AML-193 (cell line): ENCODE measurements around the gene KRT14.
"Not testable (repeated sequence)": the region's sequence is repeated elsewhere in the genome, so short reads cannot be mapped to it uniquely, and the experiment has no call there.

Source experiments
- DNase-seq, 2 experiments: peaks; one replicate each; lab custom pipeline; 2025; lab: John Stamatoyannopoulos, UW

The KRT14 gene

GRCh38 chr17:41586863-41587495 is at the start of gene KRT14:
TSS of gene KRT14 (minus strand) at chr17:41586895. CDS start at chr17:41586834, 61 bp downstream.
- DNase-seq = no peak

GRCh38 chr17:41635121-41636097 is 48.7 kb upstream of the KRT14 start:
- no peak for DNase-seq

- no peak for DNase-seq
Observed at GRCh38 chr17:41634639-41635038, 47.9 kb upstream of the KRT14 start.

- no peak for DNase-seq
Observed at GRCh38 chr17:41633556-41634199, 47.0 kb upstream of the KRT14 start.

- DNase-seq = no peak
Observed at GRCh38 chr17:41632482-41633105, 45.9 kb upstream of the KRT14 start.

- DNase-seq = no peak
Observed at GRCh38 chr17:41631898-41632285, 45.2 kb upstream of the KRT14 start.

- DNase-seq = no peak
Observed at GRCh38 chr17:41631025-41631897, 44.6 kb upstream of the KRT14 start.

- DNase-seq = no peak
Observed at GRCh38 chr17:41629826-41630670, 43.4 kb upstream of the KRT14 start.

- DNase-seq = no peak
Observed at GRCh38 chr17:41629316-41629715, 42.6 kb upstream of the KRT14 start.

GRCh38 chr17:41628621-41629255 is 42.0 kb upstream of the KRT14 start:
- not testable (repeated sequence) for DNase-seq

- not testable (repeated sequence) for DNase-seq
Observed at GRCh38 chr17:41628073-41628370, 41.3 kb upstream of the KRT14 start.

GRCh38 chr17:41627316-41628072 is 40.8 kb upstream of the KRT14 start:
- DNase-seq = no peak

- DNase-seq = not testable (repeated sequence)
Observed at GRCh38 chr17:41626914-41627295, 40.2 kb upstream of the KRT14 start.

GRCh38 chr17:41626028-41626913 is 39.6 kb upstream of the KRT14 start:
- DNase-seq = not testable (repeated sequence)

GRCh38 chr17:41625602-41626001 is 38.9 kb upstream of the KRT14 start:
- no peak for DNase-seq

GRCh38 chr17:41624208-41625101 is 37.8 kb upstream of the KRT14 start, which contains the start of gene KRT17:
TSS of gene KRT17 (minus strand) at chr17:41624575. CDS start at chr17:41624509, 66 bp downstream.
- DNase-seq = no peak
